AG20443 (cell line): Measurements from ENCODE around the gene TMEM165.
"Not testable (repeated sequence)": the region's sequence is repeated elsewhere in the genome, so short reads cannot be mapped to it uniquely, and the experiment has no call there.

ENCODE experiments used
- DNase-seq: peaks from one replicate; pipeline ENCODE4 v3.0.0; 2012; ENCODE audit warnings: low spot score, mixed read lengths

Gene TMEM165

GRCh38 chr4:55395529-55396307, at the start of gene TMEM165:
Gene TMEM165 (plus strand): TSS chr4:55395957. CDS start chr4:55396190, 233 bp downstream.
- peak; percentile 95 for DNase-seq

GRCh38 chr4:55345980-55346850, 49.5 kb upstream of the TMEM165 start, which contains the start of gene SRD5A3:
Gene SRD5A3 (plus strand): TSS chr4:55346242. CDS start chr4:55346337, 95 bp downstream.
- peak; percentile 96 for DNase-seq

- no peak for DNase-seq
Observed at GRCh38 chr4:55346851-55347255, 48.9 kb upstream of the TMEM165 start.

DNA sequence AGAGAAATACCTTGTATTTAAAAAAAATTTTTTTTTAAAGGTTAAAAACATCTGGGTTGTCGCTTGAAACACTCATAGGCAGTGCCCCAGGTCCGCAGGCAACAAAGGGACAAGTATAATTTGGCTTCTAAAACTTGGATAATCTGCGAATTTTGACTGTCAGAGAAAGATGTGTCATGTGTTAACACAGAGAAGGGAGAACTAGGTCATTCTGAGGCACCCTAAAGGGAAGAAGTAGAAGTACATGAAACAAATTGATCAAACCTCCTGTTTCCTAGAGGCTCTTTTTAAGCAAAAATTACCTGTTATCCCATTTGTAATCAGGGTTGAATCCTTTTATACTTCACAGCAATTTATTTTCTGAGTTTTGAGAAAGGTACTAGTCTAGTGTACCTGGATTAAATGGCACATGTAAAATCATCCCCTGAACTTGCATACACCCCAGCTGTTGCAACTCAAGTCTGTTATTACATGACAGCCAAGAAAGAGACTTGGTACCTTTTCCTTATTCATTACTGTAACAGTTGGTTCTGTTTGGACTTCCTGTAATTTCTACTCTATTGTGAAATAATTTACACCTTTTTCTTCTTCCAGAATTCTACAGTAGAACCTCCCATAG, 48.0 kb upstream of the TMEM165 start:
- no peak for DNase-seq

DNA sequence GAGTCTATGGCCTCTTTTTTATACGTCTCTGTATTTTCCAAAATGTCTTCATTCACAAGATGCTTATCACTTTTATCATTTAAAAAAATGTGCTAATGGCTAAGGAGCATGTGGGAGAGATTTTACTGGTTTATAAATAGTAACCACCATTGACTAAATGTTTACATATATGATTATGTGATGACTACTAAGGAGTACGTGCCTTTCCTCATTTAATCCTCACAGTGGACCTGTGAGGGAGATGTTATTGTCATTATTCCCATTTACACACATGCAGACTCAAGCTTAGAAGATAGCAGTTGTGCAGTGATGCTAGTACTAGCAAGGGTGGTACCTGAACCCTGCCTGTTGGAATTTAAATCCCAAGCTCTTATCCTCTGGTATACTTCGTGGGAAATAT, 47.3 kb upstream of the TMEM165 start:
- DNase-seq = no peak

DNA sequence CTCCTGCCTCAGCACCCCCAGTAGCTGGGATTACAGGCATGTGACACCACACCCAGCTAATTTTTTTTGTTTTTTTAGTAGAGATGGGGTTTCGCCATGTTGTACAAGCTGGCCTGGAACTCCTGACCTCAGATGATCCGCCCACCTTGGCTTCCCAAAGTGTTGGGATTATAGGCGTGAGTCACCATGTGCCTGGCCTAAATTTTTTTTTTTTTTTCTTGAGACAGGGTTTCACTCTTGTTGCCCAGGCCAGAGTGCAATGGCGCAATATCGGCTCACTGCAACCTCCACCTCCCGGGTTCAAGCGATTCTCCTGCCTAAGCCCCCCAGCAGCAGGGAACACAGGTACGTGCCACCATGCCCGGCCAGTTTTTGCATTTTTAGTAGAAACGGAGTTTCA, 44.9 kb upstream of the TMEM165 start:
- DNase-seq = not testable (repeated sequence)

- DNase-seq = no peak
Observed at GRCh38 chr4:55351824-55352223, 43.9 kb upstream of the TMEM165 start.

- no peak for DNase-seq
Observed at GRCh38 chr4:55352726-55353125, 43.0 kb upstream of the TMEM165 start.

GRCh38 chr4:55353228-55353747, 42.5 kb upstream of the TMEM165 start:
- DNase-seq = not testable (repeated sequence)

DNA sequence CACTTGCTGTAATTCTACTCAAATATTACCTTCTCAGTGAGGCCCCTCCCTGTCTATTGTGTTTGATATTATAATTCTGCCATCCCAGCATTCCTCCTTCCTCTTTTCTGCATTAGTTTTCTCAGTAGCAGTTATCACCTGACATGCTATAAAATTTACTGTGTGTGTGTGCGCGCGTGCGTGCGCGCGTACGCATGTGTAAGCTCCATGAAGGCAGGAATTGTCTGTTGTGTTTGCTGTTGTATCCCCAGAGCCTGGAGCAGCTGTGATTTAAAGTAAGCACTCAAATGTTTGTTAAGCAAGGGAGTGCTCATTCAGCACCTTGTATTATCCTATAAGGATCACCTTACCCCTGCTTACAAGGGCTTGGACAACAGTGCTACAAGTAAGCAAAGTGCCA, 41.1 kb upstream of the TMEM165 start:
- DNase-seq = no peak

- DNase-seq = no peak
Observed at GRCh38 chr4:55355555-55355954, 40.2 kb upstream of the TMEM165 start.

DNA sequence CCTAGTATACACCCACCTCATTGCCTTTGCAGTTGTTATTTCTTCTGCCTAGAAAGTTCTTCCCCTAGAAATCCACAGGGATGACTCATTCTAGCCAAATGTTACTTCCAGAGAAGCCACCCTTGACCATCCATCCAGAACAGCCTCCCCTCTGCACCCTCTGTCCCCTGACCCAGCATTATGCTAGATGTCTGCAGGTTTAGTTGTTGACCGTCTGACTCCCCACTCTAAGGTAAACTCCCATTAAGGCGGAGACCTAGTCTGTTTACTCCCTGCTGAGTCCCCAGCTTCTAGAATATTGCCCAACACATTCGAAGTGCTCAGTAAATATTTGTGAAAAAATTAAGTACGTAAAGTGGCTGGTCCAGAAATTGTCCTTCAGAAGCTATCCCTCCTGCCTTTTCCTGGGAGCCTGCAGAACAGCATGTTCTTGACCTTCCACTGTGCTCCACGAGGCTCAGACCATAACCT, 38.7 kb upstream of the TMEM165 start:
- DNase-seq = peak; percentile 49

DNA sequence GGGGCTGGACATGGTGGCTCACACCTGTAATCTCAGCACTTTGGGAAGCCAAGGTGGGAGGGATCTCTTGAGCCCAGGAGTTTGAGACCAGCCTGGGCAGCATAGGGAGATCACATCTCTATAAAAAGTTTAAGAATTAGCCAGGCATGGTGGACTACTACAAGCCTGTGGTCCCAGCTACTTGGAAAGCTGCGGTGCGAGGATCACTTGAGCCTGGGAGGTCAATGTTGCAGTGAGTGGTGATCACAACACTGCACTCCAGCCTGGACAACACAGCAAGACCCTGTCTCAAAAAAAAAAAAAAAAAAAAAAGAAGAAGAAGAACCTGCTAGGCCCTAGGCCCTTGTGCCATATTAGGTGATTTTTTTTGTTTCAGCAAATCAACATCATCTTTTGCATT, 37.5 kb upstream of the TMEM165 start:
- no peak for DNase-seq

GRCh38 chr4:55358668-55359067, 37.1 kb upstream of the TMEM165 start:
- peak; percentile 85 for DNase-seq

DNA sequence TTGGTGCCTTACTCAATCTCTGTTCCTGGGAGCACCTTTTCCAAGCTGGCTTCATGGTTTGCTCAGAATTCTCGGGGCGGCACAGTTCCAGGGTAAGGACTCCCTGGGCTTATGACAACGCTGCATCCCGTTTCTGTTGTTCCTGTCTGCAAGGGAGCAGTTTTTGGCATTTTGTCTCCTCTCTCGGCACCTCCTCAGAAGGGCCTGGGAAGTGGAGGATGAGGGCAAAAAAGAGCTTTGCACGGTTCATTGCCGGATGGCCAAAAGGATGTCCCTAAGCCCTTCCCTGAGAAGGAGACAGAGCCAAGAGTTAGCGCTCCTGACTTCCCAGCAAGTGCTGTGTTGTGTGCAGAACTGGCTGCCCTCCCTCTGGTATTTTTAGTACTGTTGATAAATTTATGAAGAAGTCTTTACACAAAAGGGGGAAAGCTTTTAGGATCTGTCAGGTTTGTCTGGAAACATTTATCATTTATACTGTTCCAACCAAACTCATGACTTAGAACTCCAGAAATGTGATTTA, 36.3 kb upstream of the TMEM165 start:
- peak; percentile 53 for DNase-seq

- not testable (repeated sequence) for DNase-seq
Observed at GRCh38 chr4:55362938-55363337, 32.8 kb upstream of the TMEM165 start.

DNA sequence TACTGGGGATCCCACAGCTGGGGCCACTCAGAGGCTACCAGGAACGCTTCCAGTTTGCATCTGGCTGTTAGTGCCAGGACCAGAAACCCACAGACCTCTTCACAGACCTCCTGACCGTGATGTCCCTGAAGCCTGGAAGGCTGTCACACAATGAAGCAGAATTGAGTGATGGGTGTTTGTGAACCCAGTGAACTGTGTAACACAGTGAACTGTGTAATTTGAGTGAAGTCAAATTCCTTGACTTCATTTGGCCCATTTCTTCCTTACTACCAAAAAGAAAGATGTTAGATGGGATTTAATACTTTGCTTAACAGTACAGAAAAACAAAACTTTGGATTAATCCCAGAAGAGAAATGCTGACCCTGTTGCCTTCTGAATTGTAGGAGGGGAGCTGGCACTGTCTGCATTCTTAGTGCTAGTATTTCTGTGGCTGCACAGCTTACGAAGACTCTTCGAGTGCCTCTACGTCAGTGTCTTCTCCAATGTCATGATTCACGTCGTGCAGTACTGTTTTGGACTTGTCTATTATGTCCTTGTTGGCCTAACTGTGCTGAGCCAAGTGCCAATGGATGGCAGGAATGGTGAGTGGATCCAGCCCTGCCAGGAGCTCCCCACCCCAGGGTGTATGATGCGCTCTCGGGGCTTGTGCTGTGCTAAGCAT, 31.9 kb upstream of the TMEM165 start:
- DNase-seq = no peak

DNA sequence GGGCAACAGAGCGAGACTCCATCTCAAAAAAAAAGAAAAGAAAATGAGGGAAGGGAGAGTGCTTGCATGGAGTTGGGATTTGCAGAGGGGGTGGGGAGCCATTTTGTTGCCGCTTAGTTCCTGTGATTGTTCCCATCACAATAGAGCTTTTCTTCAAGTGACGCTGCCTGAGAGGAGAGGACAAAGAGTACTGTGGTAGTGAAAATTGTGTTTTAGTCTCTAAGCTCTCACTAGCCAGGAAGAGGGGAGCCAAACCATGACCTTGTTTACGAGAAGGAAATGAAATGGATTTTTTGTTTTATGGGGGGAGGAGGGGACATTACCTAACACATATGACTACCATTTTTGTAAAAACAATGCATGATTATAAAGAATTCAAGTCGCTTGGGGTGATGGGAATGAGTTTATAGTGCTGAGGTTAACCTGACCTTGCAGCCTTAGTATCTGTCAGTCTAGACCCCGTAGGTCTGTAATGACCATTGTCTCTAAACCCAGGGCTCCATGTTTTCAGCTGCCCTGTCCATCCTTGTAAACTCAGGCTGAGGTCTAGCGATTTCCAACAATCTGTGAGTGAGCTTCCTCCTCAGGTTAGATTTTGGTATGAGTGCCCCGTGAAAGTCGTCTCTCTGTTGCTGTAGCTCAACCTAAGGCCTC, 30.9 kb upstream of the TMEM165 start:
- no peak for DNase-seq

GRCh38 chr4:55365345-55365728, 30.4 kb upstream of the TMEM165 start:
- DNase-seq = no peak

DNA sequence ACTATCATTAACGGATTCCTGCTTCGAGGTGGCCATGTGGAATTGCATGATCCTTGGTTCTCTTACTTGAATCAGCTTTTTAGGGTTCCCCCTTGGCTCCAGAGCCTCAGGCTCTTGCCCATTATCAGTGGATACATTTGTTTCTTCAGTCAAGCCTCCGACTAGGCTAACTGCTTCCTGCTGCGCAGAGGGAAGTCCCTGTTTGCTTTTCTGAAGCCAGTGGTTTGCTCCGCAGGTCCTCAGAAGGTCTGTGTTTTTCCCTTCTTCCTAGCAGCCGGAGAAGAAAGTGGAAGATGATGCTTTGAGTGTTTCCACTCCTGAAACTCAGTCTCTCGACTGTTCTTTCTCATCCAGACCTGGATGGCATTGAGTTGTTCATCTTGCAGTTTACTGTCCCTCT, 29.1 kb upstream of the TMEM165 start:
- DNase-seq = no peak
